Stimulated activated CD4-positive, alpha-beta T cell treated with anti-CD3 and anti-CD28 coated beads, Interleukin-12 subunit alpha, Interleukin-12 subunit beta, amount 100 ng/mL, for 48 hours (primary cell): ENCODE measurements around the gene RIMBP2.

Experiments used
- DNase-seq, 3 donors: peaks; one replicate each; pipeline ENCODE4 v3.0.0-alpha.2; 2020; ENCODE audit warnings: low read depth in 2 of 3, low spot score in 1 of 3

The RIMBP2 gene

GRCh38 chr12:130468700-130469245, 247.3 kb downstream of the RIMBP2 start:
- no peak for DNase-seq

- no peak for DNase-seq
Measured at GRCh38 chr12:130468186-130468585, 247.9 kb downstream of the RIMBP2 start.

- no peak for DNase-seq
Measured at GRCh38 chr12:130465626-130466025, 250.5 kb downstream of the RIMBP2 start.

- DNase-seq = no peak
Measured at GRCh38 chr12:130465046-130465445, 251.1 kb downstream of the RIMBP2 start.

- DNase-seq = no peak
Measured at GRCh38 chr12:130463818-130464670, 252.1 kb downstream of the RIMBP2 start.

GRCh38 chr12:130463275-130463658, 252.8 kb downstream of the RIMBP2 start:
- DNase-seq = no peak

GRCh38 chr12:130462558-130463274, 253.4 kb downstream of the RIMBP2 start:
- DNase-seq = no peak

- DNase-seq = no peak
Measured at GRCh38 chr12:130461839-130462557, 254.1 kb downstream of the RIMBP2 start.

- DNase-seq = no peak
Measured at GRCh38 chr12:130461447-130461815, 254.7 kb downstream of the RIMBP2 start.

GRCh38 chr12:130460611-130461446, 255.3 kb downstream of the RIMBP2 start:
- no peak for DNase-seq

GRCh38 chr12:130459916-130460315, 256.2 kb downstream of the RIMBP2 start:
- no peak for DNase-seq

- no peak for DNase-seq
Measured at GRCh38 chr12:130458341-130458740, 257.8 kb downstream of the RIMBP2 start.

- DNase-seq = no peak
Measured at GRCh38 chr12:130457215-130457614, 258.9 kb downstream of the RIMBP2 start.

GRCh38 chr12:130456375-130457199, 259.5 kb downstream of the RIMBP2 start:
- no peak for DNase-seq

- DNase-seq = no peak
Measured at GRCh38 chr12:130455161-130455560, 260.9 kb downstream of the RIMBP2 start.

- no peak for DNase-seq
Measured at GRCh38 chr12:130454296-130454695, 261.8 kb downstream of the RIMBP2 start.

- DNase-seq = no peak
Measured at GRCh38 chr12:130452546-130452945, 263.6 kb downstream of the RIMBP2 start.

- no peak for DNase-seq
Measured at GRCh38 chr12:130451001-130451930, 264.8 kb downstream of the RIMBP2 start.

GRCh38 chr12:130449291-130449690, 266.8 kb downstream of the RIMBP2 start:
- DNase-seq = no peak
